WTC11 (cell line): Measurements from ENCODE around the gene SLC29A3.

Experiments
- ATF3 ChIP-seq: sonication (generic); formaldehyde crosslinking; conservative IDR thresholded peaks from 2 replicates; pipeline ENCODE4 v1.8.1; 2022; ENCODE audit warnings: mild to moderate bottlenecking, missing genetic modification reagents
- CREB1 ChIP-seq: sonication (generic); formaldehyde crosslinking; IDR thresholded peaks from 2 replicates; pipeline ENCODE4 v1.8.0; 2023; ENCODE audit warnings: mild to moderate bottlenecking, missing genetic modification reagents
- CTCF ChIP-seq: fragments of 200-600 bp; IDR thresholded peaks from 2 replicates; pipeline ENCODE4 v1.8.0; 2022; ENCODE audit warnings: antibody characterized with exemption
- ESRRA ChIP-seq: sonication (generic); formaldehyde crosslinking; IDR thresholded peaks from 2 replicates; pipeline ENCODE4 v1.8.1; 2022; ENCODE audit warnings: mild to moderate bottlenecking, missing genetic modification reagents, borderline replicate concordance
- ETV6 ChIP-seq: sonication (generic); formaldehyde crosslinking; IDR thresholded peaks from 2 replicates; pipeline ENCODE4 v1.8.1; 2022; ENCODE audit warnings: mild to moderate bottlenecking, missing genetic modification reagents
- FOXJ3 ChIP-seq: sonication (generic); formaldehyde crosslinking; IDR thresholded peaks from 2 replicates; pipeline ENCODE4 v1.9.0; 2021; ENCODE audit warnings: missing genetic modification reagents, mild to moderate bottlenecking, borderline replicate concordance
- GABPB1 ChIP-seq: sonication (generic); formaldehyde crosslinking; IDR thresholded peaks from 2 replicates; pipeline ENCODE4 v1.8.1; 2023; ENCODE audit warnings: mild to moderate bottlenecking, missing genetic modification reagents
- HMGA2 ChIP-seq: fragments of 250-450 bp; sonication (Bioruptor Pico); IDR thresholded peaks from 2 replicates; pipeline ENCODE4 v1.4.0; 2021; ENCODE audit warnings: mild to moderate bottlenecking, moderate library complexity
- HMGXB4 ChIP-seq: sonication (generic); formaldehyde crosslinking; IDR thresholded peaks from 2 replicates; pipeline ENCODE4 v1.8.1; 2023; ENCODE audit warnings: mild to moderate bottlenecking, moderate library complexity, missing genetic modification reagents
- JUN ChIP-seq: sonication (generic); formaldehyde crosslinking; IDR thresholded peaks from 2 replicates; pipeline ENCODE4 v1.8.0; 2023; ENCODE audit warnings: mild to moderate bottlenecking, missing genetic modification reagents
- NR2C2 ChIP-seq: sonication (generic); formaldehyde crosslinking; IDR thresholded peaks from 2 replicates; pipeline ENCODE4 v1.8.0; 2022; ENCODE audit warnings: mild to moderate bottlenecking, missing genetic modification reagents
- SMAD3 ChIP-seq: sonication (generic); formaldehyde crosslinking; IDR thresholded peaks from 2 replicates; pipeline ENCODE4 v1.8.0; 2022; ENCODE audit warnings: missing genetic modification reagents, mild to moderate bottlenecking, borderline replicate concordance
- TF ChIP-seq, protein P1 (sequence below): fragments of 250-450 bp; sonication (Bioruptor Pico); IDR thresholded peaks from 2 replicates; pipeline ENCODE4 v1.9.0; 2021; ENCODE audit warnings: moderate library complexity, mild to moderate bottlenecking, inconsistent platforms, borderline replicate concordance
- TF ChIP-seq, protein P2 (sequence below): sonication (generic); formaldehyde crosslinking; IDR thresholded peaks from 2 replicates; pipeline ENCODE4 v1.8.1; 2022; ENCODE audit warnings: low read depth, mild to moderate bottlenecking, moderate library complexity, missing genetic modification reagents, borderline replicate concordance

- TF ChIP-seq, protein P1, sequence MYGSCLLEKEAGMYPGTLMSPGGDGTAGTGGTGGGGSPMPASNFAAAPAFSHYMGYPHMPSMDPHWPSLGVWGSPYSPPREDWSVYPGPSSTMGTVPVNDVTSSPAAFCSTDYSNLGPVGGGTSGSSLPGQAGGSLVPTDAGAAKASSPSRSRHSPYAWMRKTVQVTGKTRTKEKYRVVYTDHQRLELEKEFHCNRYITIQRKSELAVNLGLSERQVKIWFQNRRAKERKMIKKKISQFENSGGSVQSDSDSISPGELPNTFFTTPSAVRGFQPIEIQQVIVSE (CRISPR knock-in tag): no peak
- TF ChIP-seq FOXJ3: no peak
- no peak for TF ChIP-seq CTCF
- no peak for TF ChIP-seq ETV6
- TF ChIP-seq CREB1 (CRISPR knock-in tag): no peak
- no peak for TF ChIP-seq JUN
- no peak for TF ChIP-seq NR2C2 (CRISPR knock-in tag)
- no peak for TF ChIP-seq ESRRA
- TF ChIP-seq HMGXB4: no peak
- TF ChIP-seq, protein P2, sequence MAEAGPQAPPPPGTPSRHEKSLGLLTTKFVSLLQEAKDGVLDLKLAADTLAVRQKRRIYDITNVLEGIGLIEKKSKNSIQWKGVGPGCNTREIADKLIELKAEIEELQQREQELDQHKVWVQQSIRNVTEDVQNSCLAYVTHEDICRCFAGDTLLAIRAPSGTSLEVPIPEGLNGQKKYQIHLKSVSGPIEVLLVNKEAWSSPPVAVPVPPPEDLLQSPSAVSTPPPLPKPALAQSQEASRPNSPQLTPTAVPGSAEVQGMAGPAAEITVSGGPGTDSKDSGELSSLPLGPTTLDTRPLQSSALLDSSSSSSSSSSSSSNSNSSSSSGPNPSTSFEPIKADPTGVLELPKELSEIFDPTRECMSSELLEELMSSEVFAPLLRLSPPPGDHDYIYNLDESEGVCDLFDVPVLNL (CRISPR knock-in tag): no peak
- no peak for TF ChIP-seq ATF3 (CRISPR knock-in tag)
- TF ChIP-seq HMGA2: no peak
- no peak for TF ChIP-seq GABPB1
- TF ChIP-seq SMAD3 (CRISPR knock-in tag): no peak
Observed at GRCh38 chr10:71283876-71284275, 35.2 kb upstream of the SLC29A3 start.
